ENCODE data around the gene TTLL8. TPM values are rescaled to one million over a fixed set of nuclear protein-coding genes. Genes with fewer than 3 reads are reported as not detected.

Gene TTLL8
- total RNA-seq, 1 donor from 2014 or later, result not detected

DNA sequence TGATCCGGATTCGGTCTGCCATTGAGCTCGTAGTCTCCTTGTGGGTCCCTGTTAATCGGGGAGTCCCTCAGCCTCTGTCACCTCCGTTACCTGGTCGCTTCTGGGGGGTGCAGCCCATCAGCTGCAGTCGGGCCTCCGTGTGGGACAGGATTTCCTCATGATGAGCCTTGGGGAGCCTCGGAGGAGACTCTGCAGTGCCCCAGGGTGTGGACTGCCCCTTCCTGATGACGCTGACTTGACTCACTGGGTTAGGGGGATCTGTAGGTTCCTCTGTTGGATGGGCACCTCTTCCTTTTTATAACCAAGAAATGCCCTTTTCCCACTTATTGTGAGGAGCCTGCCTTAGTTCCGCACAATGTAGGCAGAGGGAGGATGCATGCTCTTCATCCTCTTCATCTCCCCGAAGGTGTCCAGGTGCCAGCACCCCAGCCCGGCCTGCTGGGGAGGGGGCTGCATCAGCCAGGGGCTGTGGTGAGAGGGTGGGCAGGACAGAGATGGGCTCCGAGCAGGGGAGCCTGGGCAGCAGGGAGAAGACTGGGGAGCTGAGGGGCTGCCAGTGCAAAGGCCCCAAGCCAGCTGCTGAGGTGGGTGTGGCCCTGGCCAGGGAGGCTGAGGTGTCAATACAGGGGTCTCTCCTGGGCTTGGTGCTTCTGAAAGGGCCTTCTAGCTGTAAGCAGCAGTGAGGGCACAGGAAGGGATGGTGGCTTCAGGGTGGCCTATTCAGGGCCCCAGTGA is 13.5 kb upstream of the TTLL8 start:
- Histone ChIP-seq H3K27me3 (ENCODE audit: control insufficient read depth, insufficient read depth, low read length) (peaks cover 3% of the 10 kb centered on the region), H3K4me3 (ENCODE audit: low read depth, low read length) (no peak overlapping the region), H3K36me3 (ENCODE audit: control insufficient read depth, insufficient read depth, low read length) (no peaks in the 10 kb centered on the region)
- DNase-seq (ENCODE audit: low read depth), result no peak
- TF ChIP-seq CTCF (IDR thresholded peaks at IDR 0.05; ENCODE audit: insufficient read depth, low read length, poor library complexity, severe bottlenecking), result no peak

DNA sequence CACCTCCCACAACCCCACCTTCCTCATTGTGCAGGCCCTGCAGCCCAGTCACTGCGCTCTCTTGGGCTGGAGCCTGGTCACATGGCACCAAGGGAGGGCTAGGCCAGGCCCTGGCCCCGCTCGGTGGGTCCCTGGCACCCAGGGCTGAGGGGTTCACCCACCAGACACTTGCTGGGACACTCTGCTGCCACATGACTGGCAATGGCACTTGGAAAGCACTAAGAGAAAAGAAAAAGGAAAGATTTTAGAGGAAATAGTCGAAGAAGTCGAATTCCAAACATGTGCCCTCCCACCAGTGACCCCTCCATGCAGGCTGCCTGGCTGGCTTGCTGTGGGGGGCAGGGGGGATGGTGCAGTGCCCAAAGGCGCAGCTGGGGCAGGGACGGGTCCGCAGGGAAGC is 12.3 kb upstream of the TTLL8 start:
- no peaks in the 10 kb centered on the region for H3K36me3 ChIP-seq (ENCODE audit: control insufficient read depth, insufficient read depth, low read length)
- DNase-seq (ENCODE audit: low read depth), result no peak
- peaks cover 3% of the 10 kb centered on the region for H3K27me3 ChIP-seq (ENCODE audit: control insufficient read depth, insufficient read depth, low read length)
- TF ChIP-seq CTCF (IDR thresholded peaks at IDR 0.05; ENCODE audit: insufficient read depth, low read length, poor library complexity, severe bottlenecking), result no peak
- H3K4me3 ChIP-seq (ENCODE audit: low read depth, low read length), result no peak overlapping the region

DNA sequence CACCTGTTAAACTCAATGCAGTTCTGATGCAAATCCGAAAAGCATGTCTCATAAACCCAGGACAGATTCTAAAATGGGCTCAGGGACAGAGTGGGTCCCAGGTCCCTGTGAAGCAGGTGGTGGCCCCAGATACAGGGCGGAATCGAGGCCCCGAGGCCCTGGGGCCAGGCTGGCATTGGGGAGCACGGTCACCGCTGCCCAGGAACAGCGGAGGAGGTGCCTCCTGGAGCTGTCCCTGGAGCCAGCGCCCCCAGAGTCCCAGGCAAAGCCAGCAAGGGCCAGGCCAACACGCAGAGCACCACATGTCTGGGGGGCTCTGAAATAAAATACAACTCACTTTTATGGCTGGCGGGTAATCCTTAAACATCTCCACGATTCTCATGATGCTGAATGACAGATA is 10.0 kb upstream of the TTLL8 start:
- Histone ChIP-seq H3K27me3 (ENCODE audit: control insufficient read depth, insufficient read depth, low read length) (peaks cover 7% of the 10 kb centered on the region), H3K36me3 (ENCODE audit: control insufficient read depth, insufficient read depth, low read length) (no peaks in the 10 kb centered on the region), H3K4me3 (ENCODE audit: low read depth, low read length) (no peak overlapping the region)
- no peak for TF ChIP-seq CTCF (IDR thresholded peaks at IDR 0.05; ENCODE audit: insufficient read depth, low read length, poor library complexity, severe bottlenecking)
- DNase-seq (ENCODE audit: low read depth), result no peak

DNA sequence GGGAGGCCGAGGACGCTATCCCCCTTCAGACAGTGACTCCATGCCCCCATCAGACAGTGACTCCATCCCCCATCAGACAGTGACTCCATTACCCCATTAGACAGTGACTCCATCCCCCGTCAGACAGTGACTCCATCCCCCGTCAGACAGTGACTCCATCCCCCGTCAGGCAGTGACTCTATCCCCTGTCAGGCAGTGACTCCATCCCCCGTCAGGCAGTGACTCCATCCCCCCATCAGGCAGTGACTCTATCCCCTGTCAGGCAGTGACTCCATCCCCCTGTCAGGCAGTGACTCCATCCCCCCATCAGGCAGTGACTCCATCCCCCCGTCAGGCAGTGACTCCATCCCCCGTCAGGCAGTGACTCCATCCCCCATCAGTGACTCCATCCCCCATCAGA is 9.1 kb upstream of the TTLL8 start:
- peaks cover 13% of the 10 kb centered on the region for H3K27me3 ChIP-seq (ENCODE audit: control insufficient read depth, insufficient read depth, low read length)
- no peak for TF ChIP-seq CTCF (IDR thresholded peaks at IDR 0.05; ENCODE audit: insufficient read depth, low read length, poor library complexity, severe bottlenecking)
- H3K36me3 ChIP-seq (ENCODE audit: control insufficient read depth, insufficient read depth, low read length), result no peaks in the 10 kb centered on the region
- no peak for DNase-seq (ENCODE audit: low read depth)
- no peak overlapping the region for H3K4me3 ChIP-seq (ENCODE audit: low read depth, low read length)

DNA sequence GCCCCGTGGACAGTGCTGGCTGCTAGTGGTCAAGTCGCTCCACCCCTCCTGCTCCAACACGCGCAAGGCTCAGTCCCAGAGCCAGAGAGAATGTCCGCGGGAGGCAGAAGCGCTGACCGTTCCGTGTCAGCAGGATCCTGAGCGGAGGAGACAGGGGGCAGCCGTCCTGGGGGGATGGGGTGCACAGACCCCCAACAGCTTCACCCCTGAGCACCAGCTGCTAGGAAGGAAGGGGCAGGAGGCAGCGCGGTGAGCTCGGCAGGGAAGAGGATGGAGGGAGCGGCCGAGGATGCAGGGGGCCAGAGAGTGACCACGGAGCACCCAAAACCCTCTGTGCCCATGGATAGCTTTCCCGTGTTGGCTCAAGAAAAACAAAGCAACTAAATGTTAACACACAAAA is 6.4 kb upstream of the TTLL8 start:
- no peak for DNase-seq (ENCODE audit: low read depth)
- TF ChIP-seq CTCF (IDR thresholded peaks at IDR 0.05; ENCODE audit: insufficient read depth, low read length, poor library complexity, severe bottlenecking), result no peak

More for the DNA sequence above, 6.4 kb upstream of the TTLL8 start:
- Histone ChIP-seq H3K4me3 (ENCODE audit: low read depth, low read length) (no peak overlapping the region), H3K36me3 (ENCODE audit: control insufficient read depth, insufficient read depth, low read length) (no peaks in the 10 kb centered on the region), H3K27me3 (ENCODE audit: control insufficient read depth, insufficient read depth, low read length) (peaks cover 36% of the 10 kb centered on the region)
